Measurements from ENCODE around the gene VAV3. TPM values are rescaled to one million over a fixed set of nuclear protein-coding genes. Genes with fewer than 3 reads are reported as not detected.
A peak's percentile ranks its signal among the peaks of the same experiment; 100 is the strongest.

The VAV3 gene
- total RNA-seq, 1 donor from 2014 or later, result 29.1 TPM

- ATAC-seq (ENCODE audit: low read depth) (no peak), DNase-seq (no peak)
- no peak for TF ChIP-seq CTCF (IDR thresholded peaks at IDR 0.05)
- Mint-ChIP-seq H3K9me3 (no peaks in the 10 kb centered on the region), H3K4me3 (no peak overlapping the region), H3K36me3 (ENCODE audit: low read depth) (no peaks in the 10 kb centered on the region), H3K4me1 (peaks cover 89% of the 10 kb centered on the region), H3K27me3 (no peaks in the 10 kb centered on the region), H3K27ac (peak overlapping the region; percentile 0)
- intact Hi-C loops (cut with micrococcal nuclease), result no loop called here
- ChIA-PET POLR2A (interaction anchor here (0.6 to 1.4 kb wide), 2 partner anchors 83 to 173 kb away, joined by 3 read pairs; no protein-coding TSS in a partner anchor), CTCF (interaction anchor here (1.4 to 13.9 kb wide), 3 partner anchors 7 to 337 kb away, joined by 6 to 488 read pairs (median 16); no protein-coding TSS in a partner anchor)
Observed at GRCh38 chr1:107789817-107790524, 175.0 kb downstream of the VAV3 start.

DNA sequence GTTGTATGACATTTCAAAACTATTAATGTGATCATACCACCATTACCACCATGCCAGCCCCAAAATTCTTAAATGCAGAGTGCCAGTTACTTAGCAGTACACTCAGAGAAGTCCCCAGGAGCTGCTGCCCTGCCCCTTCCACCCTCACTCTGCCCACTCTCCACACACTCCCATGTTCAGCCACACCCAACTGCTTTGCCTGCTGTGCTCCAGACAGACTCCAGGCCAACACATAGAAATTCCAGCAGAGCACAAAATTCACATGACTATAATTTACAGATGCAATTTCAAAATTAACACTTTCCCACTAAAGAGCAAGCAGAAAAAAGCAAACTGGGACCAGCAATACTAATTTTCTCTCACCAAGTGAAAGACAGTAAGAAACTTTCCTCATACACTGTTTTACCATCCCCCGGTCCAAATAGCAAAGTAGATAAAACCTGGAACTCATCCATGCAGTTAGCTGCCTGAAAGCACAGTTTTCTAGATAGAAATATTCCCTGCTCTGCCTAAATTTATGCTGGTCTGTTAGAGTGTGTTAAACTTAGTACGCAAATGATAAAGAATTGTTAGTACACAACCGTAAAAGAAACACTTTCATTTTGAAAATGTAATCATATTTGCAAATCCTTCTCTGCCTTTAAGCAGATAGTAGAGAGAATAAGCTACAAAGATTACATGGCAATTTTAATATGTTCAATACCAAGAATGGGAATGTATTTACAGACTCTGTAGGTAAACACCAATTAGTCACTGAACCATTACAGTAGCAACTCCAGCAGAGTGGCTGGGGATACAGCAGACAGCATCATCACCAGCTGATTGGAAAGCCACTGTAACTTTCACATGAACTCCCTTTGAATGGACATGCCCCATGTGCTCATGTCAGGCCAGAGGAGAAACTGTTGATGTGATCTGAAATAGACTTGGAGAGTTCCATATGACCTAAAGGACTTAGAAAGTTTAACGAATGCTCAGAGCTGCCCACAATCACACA, 176.5 kb downstream of the VAV3 start:
- ChIA-PET POLR2A (interaction anchor here (1.2 to 3.4 kb wide), 3 partner anchors 175 to 177 kb away, joined by 4 to 19 read pairs (median 7); partner anchors contain the start of gene VAV3), CTCF (interaction anchor here (1.4 to 13.9 kb wide), 4 partner anchors 139 to 338 kb away, joined by 4 to 488 read pairs (median 42); partner anchors contain the start of gene VAV3)
- Mint-ChIP-seq H3K9me3 (no peaks in the 10 kb centered on the region), H3K4me3 (peak overlapping the region; percentile 39), H3K36me3 (ENCODE audit: low read depth) (no peaks in the 10 kb centered on the region), H3K27ac (peak overlapping the region; percentile 68), H3K4me1 (peaks cover 85% of the 10 kb centered on the region), H3K27me3 (no peaks in the 10 kb centered on the region)
- intact Hi-C loops (cut with micrococcal nuclease), result no loop called here
- DNase-seq, result no peak
- no peak for ATAC-seq (ENCODE audit: low read depth)
- TF ChIP-seq CTCF (IDR thresholded peaks at IDR 0.05), result no peak

GRCh38 chr1:107787299-107787698, 177.7 kb downstream of the VAV3 start:
- no peak for DNase-seq
- ATAC-seq (ENCODE audit: low read depth), result peak; percentile 65
- peak overlapping the region; percentile 88 for H3K27ac Mint-ChIP-seq
- intact Hi-C loops (cut with micrococcal nuclease), result loop anchor here (1.0 to 2.0 kb wide), 9 partner anchors 8 to 256 kb away; partner anchors contain the start of gene VAV3
- H3K9me3 Mint-ChIP-seq, result no peaks in the 10 kb centered on the region
- TF ChIP-seq CTCF (IDR thresholded peaks at IDR 0.05), result no peak
- no peaks in the 10 kb centered on the region for H3K27me3 Mint-ChIP-seq
- ChIA-PET POLR2A (interaction anchor here (1.1 to 3.4 kb wide), 3 partner anchors 176 to 220 kb away, joined by 3 to 19 read pairs (median 4); partner anchors contain the start of gene VAV3), CTCF (interaction anchor here (1.0 to 13.9 kb wide), 5 partner anchors 15 to 340 kb away, joined by 3 to 488 read pairs (median 4); partner anchors contain the start of gene VAV3)
- H3K4me1 Mint-ChIP-seq, result peaks cover 88% of the 10 kb centered on the region
- H3K4me3 Mint-ChIP-seq, result peak overlapping the region; percentile 17
- H3K36me3 Mint-ChIP-seq (ENCODE audit: low read depth), result no peaks in the 10 kb centered on the region

DNA sequence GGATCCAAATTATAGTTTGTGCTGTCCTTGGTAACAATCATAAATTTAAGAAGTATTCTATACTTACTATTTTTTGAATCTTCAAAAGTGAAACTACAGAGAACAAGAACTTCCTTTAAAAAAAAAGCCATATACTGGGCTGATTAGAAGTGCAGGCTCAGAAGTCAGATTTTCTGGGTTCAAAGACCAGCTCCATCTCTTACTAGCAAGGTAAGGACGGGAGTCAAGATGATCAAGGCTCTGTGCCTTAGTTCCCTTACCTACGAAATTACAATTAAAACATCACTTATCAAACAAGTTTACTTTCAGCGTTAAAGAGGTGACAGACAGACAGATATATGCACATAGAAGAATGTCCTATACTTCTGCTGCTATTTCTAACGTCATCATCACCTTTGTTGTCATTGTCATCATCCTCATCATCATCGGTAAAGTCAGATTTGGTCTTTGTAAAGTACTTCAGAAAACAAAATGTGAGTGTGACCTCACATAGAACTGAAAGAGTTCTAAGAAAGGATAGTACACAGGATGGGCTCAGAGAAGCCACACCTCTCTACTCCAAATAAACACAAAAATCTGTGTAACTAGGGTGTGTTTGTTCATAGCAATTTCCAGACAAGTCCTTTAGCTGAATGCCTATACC, 178.7 kb downstream of the VAV3 start:
- intact Hi-C loops (cut with micrococcal nuclease), result loop anchor here (1.0 to 2.0 kb wide), 6 partner anchors 16 to 339 kb away; no protein-coding TSS in a partner anchor
- Mint-ChIP-seq H3K4me3 (peak overlapping the region; percentile 71), H3K27ac (peak overlapping the region; percentile 88), H3K4me1 (peaks cover 82% of the 10 kb centered on the region), H3K9me3 (no peaks in the 10 kb centered on the region), H3K36me3 (ENCODE audit: low read depth) (no peaks in the 10 kb centered on the region), H3K27me3 (no peaks in the 10 kb centered on the region)
- ChIA-PET CTCF (interaction anchor here (1.0 to 13.9 kb wide), 4 partner anchors 9 to 341 kb away, joined by 3 to 488 read pairs (median 40); partner anchors contain the start of gene VAV3), POLR2A (interaction anchor here (1.1 to 3.4 kb wide), 5 partner anchors 8 to 339 kb away, joined by 3 to 19 read pairs (median 4); partner anchors contain the start of gene VAV3)
- DNase-seq, result no peak
- TF ChIP-seq CTCF (IDR thresholded peaks at IDR 0.05), result no peak
- ATAC-seq (ENCODE audit: low read depth), result peak; percentile 25

Data from activated B cell treated with CpG ODN at 0.5 μM for 24 hours (primary cell).